ENCODE measurements around the gene SETD2. TPM values are rescaled to one million over a fixed set of nuclear protein-coding genes. Genes with fewer than 3 reads are reported as not detected.
"Not testable (repeated sequence)": the region's sequence is repeated elsewhere in the genome, so short reads cannot be mapped to it uniquely, and the experiment has no call there.

SETD2 gene
- total RNA-seq, 4 donors from 2014 or later: 35.7 to 48.5 (median 40.4) TPM

- intact Hi-C loops (cut with DNase I; ENCODE audit: low total_unique reads) (no loop called here), in situ Hi-C loops (cut with MboI; ENCODE audit: low sequenced_read_pairs in 4 of 4) (no loop called here)
- DNase-seq (no peak), ATAC-seq (no peak)
- H3K27me3 ChIP-seq: no peaks in the 10 kb centered on the region
- no peak for TF ChIP-seq POLR2A (IDR thresholded peaks at IDR 0.05)
- no peak for TF ChIP-seq CTCF (IDR thresholded peaks at IDR 0.05 in 4 of 5, conservative IDR thresholded peaks at IDR 0.05 in 1 of 5)
- peaks cover 2 to 64% of the 10 kb centered on the region in 2 donors for H3K36me3 ChIP-seq
- no peak overlapping the region for H3K27ac ChIP-seq
- H3K4me3 ChIP-seq: no peak overlapping the region
- no peaks in the 10 kb centered on the region for H3K9me3 ChIP-seq
- H3K4me1 ChIP-seq: no peaks in the 10 kb centered on the region
Observed at GRCh38 chr3:47083786-47084185, 80.1 kb downstream of the SETD2 start.

DNA sequence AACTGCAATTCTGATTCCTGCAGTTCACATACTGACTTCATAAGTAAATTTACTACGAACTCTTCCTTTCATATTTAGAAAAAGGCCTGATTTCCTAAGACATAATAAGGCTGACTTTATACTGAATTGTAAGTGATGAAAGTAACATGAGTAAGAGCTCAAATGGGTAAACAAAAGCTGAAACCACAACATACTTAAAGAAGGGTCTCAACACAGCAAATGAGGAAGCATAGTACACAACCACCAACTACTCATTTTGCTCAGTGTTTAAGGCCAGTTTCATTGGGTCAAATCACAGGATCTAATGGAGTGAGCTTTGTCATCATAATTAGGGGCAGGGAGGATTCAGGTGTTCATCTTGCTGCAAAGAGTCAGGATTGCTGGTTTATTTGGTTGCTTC is 81.4 kb downstream of the SETD2 start:
- H3K9me3 ChIP-seq: no peaks in the 10 kb centered on the region
- in situ Hi-C loops (cut with MboI; ENCODE audit: low sequenced_read_pairs in 4 of 4) (no loop called here), intact Hi-C loops (cut with DNase I; ENCODE audit: low total_unique reads) (no loop called here)
- H3K27ac ChIP-seq: no peak overlapping the region
- H3K4me3 ChIP-seq: no peak overlapping the region
- TF ChIP-seq POLR2A (IDR thresholded peaks at IDR 0.05) (no peak), CTCF (IDR thresholded peaks at IDR 0.05 in 4 of 5, conservative IDR thresholded peaks at IDR 0.05 in 1 of 5) (no peak)
- peaks cover 2 to 65% of the 10 kb centered on the region in 2 donors for H3K36me3 ChIP-seq
- no peak for DNase-seq
- no peak for ATAC-seq
- no peaks in the 10 kb centered on the region for H3K27me3 ChIP-seq
- H3K4me1 ChIP-seq: no peaks in the 10 kb centered on the region

DNA sequence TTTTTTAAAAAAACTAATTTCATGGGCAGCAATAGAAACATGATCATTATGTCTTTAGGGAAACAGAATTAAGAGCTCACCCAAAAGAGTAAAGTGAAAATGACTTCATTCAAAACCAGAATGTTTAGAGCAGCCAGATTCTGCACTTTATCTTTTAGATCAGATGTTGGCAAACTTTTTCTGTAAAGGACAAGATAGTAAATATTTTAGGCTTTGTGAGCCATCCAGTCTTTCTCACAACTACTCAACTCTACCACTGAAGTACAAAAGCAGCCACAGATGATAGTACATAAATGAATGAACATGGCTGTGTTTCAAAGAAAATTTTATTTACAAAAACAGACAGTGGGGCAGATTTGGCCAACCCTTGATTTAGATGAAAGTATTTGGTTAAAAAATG is 84.5 kb downstream of the SETD2 start:
- H3K4me3 ChIP-seq: no peak overlapping the region
- ATAC-seq: no peak
- no peak for DNase-seq
- in situ Hi-C loops (cut with MboI; ENCODE audit: low sequenced_read_pairs in 4 of 4): no loop called here
- H3K36me3 ChIP-seq: peaks cover 2 to 45% of the 10 kb centered on the region in 2 donors
- intact Hi-C loops (cut with DNase I; ENCODE audit: low total_unique reads): no loop called here
- H3K9me3 ChIP-seq: no peaks in the 10 kb centered on the region
- TF ChIP-seq POLR2A (IDR thresholded peaks at IDR 0.05): no peak
- TF ChIP-seq CTCF (IDR thresholded peaks at IDR 0.05 in 4 of 5, conservative IDR thresholded peaks at IDR 0.05 in 1 of 5): no peak
- H3K27me3 ChIP-seq: no peaks in the 10 kb centered on the region
- H3K27ac ChIP-seq: no peak overlapping the region
- H3K4me1 ChIP-seq: no peaks in the 10 kb centered on the region

- in situ Hi-C loops (cut with MboI; ENCODE audit: low sequenced_read_pairs in 4 of 4) (no loop called here), intact Hi-C loops (cut with DNase I; ENCODE audit: low total_unique reads) (no loop called here)
- Histone ChIP-seq H3K9me3 (no peaks in the 10 kb centered on the region), H3K36me3 (no peaks in the 10 kb centered on the region), H3K27me3 (no peaks in the 10 kb centered on the region), H3K4me1 (no peaks in the 10 kb centered on the region), H3K4me3 (no peak overlapping the region), H3K27ac (no peak overlapping the region)
- no peak for ATAC-seq
- TF ChIP-seq POLR2A (IDR thresholded peaks at IDR 0.05) (no peak), CTCF (IDR thresholded peaks at IDR 0.05 in 4 of 5, conservative IDR thresholded peaks at IDR 0.05 in 1 of 5) (no peak)
- no peak for DNase-seq
Observed at GRCh38 chr3:47073685-47074084, 90.2 kb downstream of the SETD2 start.

- TF ChIP-seq POLR2A (IDR thresholded peaks at IDR 0.05): no peak
- TF ChIP-seq CTCF (IDR thresholded peaks at IDR 0.05 in 4 of 5, conservative IDR thresholded peaks at IDR 0.05 in 1 of 5): no peak
- Histone ChIP-seq H3K9me3 (no peaks in the 10 kb centered on the region), H3K4me3 (no peak overlapping the region), H3K4me1 (no peaks in the 10 kb centered on the region), H3K27me3 (no peaks in the 10 kb centered on the region), H3K36me3 (no peaks in the 10 kb centered on the region), H3K27ac (no peak overlapping the region)
- ATAC-seq: no peak
- intact Hi-C loops (cut with DNase I; ENCODE audit: low total_unique reads) (no loop called here), in situ Hi-C loops (cut with MboI; ENCODE audit: low sequenced_read_pairs in 4 of 4) (no loop called here)
- no peak for DNase-seq
Observed at GRCh38 chr3:47070770-47071169, 93.1 kb downstream of the SETD2 start.

GRCh38 chr3:47066259-47066658 is 97.7 kb downstream of the SETD2 start:
- in situ Hi-C loops (cut with MboI; ENCODE audit: low sequenced_read_pairs in 4 of 4); DNase-seq; H3K4me1 ChIP-seq; H3K27ac ChIP-seq; H3K4me3 ChIP-seq; ATAC-seq; intact Hi-C loops (cut with DNase I; ENCODE audit: low total_unique reads); H3K27me3 ChIP-seq; H3K9me3 ChIP-seq: not testable (repeated sequence)
- peaks cover 0 to 10% of the 10 kb centered on the region in 2 donors for H3K36me3 ChIP-seq

All from gastrocnemius medialis (tissue), 4 donors.